Ecto neural progenitor cell (in vitro differentiated cells): Measurements from ENCODE around the gene CASKIN2.
"Not testable (repeated sequence)": the region's sequence is repeated elsewhere in the genome, so short reads cannot be mapped to it uniquely, and the experiment has no call there.

Experiments
- DNase-seq: peaks from one replicate; pipeline ENCODE4 v3.0.0-alpha.2; 2018; ENCODE audit warnings: low spot score

Gene CASKIN2

GRCh38 chr17:75487351-75488070, 27.8 kb downstream of the CASKIN2 start:
- no peak for DNase-seq

- DNase-seq = no peak
Measured at GRCh38 chr17:75486951-75487350, 28.4 kb downstream of the CASKIN2 start.

GRCh38 chr17:75486151-75486550, 29.2 kb downstream of the CASKIN2 start:
- DNase-seq = no peak

GRCh38 chr17:75485688-75486087, 29.6 kb downstream of the CASKIN2 start:
- no peak for DNase-seq

GRCh38 chr17:75482098-75482942, 33.0 kb downstream of the CASKIN2 start:
- DNase-seq = no peak

- DNase-seq = peak; percentile 76
Measured at GRCh38 chr17:75481194-75482068, 33.9 kb downstream of the CASKIN2 start.

- no peak for DNase-seq
Measured at GRCh38 chr17:75480281-75480680, 35.1 kb downstream of the CASKIN2 start.

GRCh38 chr17:75478508-75478907, 36.8 kb downstream of the CASKIN2 start:
- peak; percentile 63 for DNase-seq

GRCh38 chr17:75477490-75477862, 37.9 kb downstream of the CASKIN2 start:
- DNase-seq = not testable (repeated sequence)

- DNase-seq = peak; percentile 52
Measured at GRCh38 chr17:75476752-75477489, 38.4 kb downstream of the CASKIN2 start.

GRCh38 chr17:75476271-75476671, 39.1 kb downstream of the CASKIN2 start:
- no peak for DNase-seq

- no peak for DNase-seq
Measured at GRCh38 chr17:75475851-75476250, 39.5 kb downstream of the CASKIN2 start.

- peak; percentile 74 for DNase-seq
Measured at GRCh38 chr17:75475144-75475835, 40.0 kb downstream of the CASKIN2 start.

GRCh38 chr17:75474736-75475135, 40.6 kb downstream of the CASKIN2 start:
- no peak for DNase-seq

GRCh38 chr17:75473246-75473645, 42.1 kb downstream of the CASKIN2 start:
- DNase-seq = no peak

- DNase-seq = no peak
Measured at GRCh38 chr17:75472119-75472518, 43.2 kb downstream of the CASKIN2 start.

- no peak for DNase-seq
Measured at GRCh38 chr17:75471207-75471606, 44.1 kb downstream of the CASKIN2 start.

GRCh38 chr17:75468779-75469373, 46.5 kb downstream of the CASKIN2 start:
- no peak for DNase-seq

- DNase-seq = no peak
Measured at GRCh38 chr17:75468291-75468754, 47.0 kb downstream of the CASKIN2 start.

GRCh38 chr17:75465039-75465438, 50.3 kb downstream of the CASKIN2 start:
- no peak for DNase-seq
